NCI-H1930 (cell line): ENCODE measurements around the gene CACNA1C.

Experiments used
- DNase-seq, 2 experiments: peaks; one replicate each; lab custom pipeline; 2025; lab: John Stamatoyannopoulos, UW

Gene CACNA1C

DNA sequence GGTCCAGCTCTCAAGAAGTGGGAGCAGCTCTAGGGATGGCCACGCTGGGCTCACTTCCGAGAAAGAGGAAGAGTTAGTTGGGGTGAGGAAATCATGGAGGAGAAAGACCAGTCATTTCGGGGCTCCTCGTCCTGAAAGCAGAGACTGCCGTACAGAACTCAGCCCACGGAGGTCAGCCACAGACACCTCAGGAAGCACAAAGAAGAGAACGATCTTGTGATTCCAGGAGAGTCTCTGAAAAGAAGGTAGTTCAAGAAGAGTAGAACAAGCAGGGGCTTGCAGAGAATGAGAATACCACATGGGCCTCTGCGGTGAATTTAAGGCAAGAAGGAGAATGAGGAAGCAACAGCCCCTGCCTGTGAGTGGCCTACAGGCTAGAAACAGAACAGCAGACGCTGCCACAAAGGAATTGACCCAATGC lies 311.9 kb downstream of the CACNA1C start:
- DNase-seq = no peak

DNA sequence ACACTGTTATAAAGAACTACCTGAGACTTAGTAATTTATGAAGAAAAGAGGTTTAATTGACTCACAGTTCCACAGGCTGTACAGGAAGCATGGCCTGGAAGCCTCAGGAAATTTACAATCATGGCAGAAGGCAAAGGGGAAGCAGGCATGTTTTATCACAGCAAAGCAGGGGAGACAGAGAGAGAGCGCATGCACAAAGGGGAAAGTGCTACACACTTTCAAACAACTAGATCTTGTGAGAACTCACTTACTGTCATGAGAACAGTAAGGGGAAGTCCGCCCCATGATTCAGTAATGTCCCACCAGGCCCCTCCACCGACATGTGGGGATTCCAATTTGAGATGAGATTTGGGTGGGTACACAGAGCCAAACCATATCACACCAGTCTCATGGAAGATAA lies 313.9 kb downstream of the CACNA1C start:
- DNase-seq = no peak

DNA sequence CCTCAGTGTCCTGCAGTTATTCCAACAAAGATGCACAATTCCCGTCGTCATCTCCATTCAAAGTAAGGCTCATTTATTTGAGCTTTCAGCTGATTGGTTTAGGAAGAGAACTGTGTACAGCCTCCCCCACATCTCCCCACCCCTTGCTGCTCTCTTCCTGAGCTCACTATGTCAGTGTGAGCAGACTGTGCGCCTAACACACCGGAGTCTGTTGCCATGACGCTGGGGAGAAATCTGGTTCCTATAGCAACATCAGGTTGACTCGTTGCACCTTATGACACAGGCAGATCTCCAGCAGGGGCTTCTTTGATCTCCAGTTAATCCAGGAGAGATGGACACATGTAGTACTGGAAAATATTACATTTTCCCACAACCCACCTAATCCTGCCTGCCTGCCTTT lies 319.4 kb downstream of the CACNA1C start:
- no peak for DNase-seq

DNA sequence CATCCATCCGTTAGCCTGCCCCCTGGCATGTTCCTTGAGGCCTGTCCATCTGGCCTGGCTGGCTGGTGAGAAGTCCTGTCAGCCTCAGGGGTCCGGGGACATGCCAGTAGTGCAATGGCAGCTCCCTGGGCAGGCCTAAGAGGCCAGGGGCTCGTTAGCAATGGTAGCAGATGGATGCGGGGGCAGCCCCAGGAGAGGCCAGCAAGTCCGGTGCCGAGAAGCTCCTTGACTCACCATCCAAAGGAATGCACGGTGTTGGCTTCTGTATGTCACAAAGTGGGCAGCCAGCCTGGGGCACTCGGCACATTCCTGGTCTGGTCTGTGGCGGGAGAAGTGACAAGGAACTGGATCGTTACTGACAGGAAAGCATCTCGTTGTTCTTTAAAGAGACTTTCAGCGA lies 319.9 kb downstream of the CACNA1C start:
- DNase-seq = no peak

DNA sequence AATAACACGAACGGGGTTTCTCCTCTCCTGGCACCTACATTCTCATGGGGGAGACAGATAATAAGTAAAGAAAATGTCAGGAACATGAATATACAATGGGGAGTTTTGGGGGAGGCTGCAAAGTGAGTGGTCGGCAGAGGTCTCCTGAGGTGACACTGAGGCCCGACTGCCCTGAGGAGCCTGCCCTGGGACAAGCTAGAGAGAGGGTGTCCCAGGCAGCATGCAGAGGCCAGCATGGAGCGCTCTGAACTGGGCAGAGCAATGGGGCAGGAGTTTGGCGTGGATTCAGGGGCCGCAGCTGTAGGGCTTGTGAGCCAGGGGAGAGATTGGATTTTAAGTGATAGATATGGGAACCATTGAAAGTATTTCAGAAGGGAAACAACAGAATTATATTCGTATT lies 320.5 kb downstream of the CACNA1C start:
- DNase-seq = no peak

GRCh38 chr12:2374092-2374906 lies 321.5 kb downstream of the CACNA1C start:
- no peak for DNase-seq

- DNase-seq = no peak
These were observed 323.1 kb downstream of the CACNA1C start for GRCh38 chr12:2375871-2376270.

DNA sequence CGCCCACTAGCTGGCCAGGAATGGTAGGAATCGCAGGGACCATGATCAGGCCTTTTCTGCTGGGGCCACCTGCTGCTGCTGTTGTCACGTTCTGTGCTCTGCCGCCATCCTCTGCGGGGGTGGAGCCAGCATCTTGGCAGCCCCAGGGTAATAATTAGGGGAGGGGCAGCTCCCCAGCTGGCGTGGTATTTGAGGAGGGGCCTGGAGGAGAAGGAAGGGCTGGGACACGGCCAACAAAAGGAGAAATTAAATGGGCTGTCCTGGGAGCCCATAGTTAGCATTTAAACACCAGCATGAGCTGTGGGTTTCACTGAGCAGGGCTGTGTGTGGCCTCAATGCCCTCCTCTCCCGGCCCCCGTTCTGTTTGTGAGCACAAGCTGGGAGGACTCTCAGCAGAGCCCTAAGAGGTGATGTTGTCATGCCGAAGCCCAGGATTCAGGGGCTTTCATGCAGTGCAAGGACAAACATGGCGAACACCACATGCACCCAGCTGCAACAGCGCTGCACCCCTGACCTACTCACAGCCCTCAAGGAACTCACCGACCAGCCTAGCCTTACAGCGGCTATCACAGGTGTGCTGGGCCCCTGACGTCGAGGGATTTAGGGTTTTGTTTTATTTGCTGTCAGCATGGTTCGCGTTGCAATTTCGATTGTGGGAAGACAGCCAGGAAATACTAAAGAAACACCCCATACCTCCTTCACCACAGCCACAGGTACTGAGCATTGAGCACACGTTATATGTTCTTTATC lies 324.3 kb downstream of the CACNA1C start:
- no peak for DNase-seq

DNA sequence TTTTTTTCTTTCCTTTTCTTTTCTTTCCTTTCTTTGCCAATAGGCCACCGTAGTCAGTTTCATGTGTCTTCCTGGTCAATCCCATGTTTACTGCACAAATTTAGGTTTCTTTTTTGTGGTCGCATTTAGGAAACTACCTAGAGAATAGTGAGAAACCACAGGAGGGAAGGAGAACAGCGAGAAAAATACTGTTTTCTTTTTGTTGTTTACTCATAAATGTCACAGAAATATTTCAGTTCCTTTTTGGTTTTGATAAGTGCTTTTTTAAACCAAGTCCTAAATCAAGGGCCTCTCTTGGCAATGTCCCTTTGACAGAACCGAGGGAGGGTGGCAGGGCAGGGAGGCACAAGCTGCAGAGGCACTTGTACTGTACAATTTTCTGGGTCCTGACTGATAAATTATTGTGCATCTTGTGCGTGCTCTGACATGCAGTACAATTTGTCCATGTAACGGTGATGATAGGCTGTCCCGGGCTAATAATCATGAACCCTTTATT lies 326.1 kb downstream of the CACNA1C start:
- no peak for DNase-seq

DNA sequence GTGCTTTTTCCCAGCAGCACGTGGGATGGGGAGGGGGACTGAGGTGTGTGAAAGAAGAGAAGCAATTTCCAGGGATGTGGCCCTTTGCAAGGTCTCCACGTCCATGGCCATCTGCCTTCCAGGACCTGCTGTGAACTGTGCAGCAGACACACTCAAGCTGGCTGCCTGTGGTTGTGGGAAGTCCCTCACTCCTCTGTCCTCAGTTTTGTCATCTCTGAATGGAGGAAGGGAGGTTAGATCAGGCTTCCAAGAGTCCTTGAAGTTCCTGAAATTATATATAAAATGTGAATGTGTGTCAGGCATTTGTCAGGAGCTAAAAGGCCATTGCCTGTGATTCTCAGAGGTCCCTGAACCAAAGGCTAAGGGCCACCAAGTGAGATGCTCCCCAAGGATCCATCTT lies 328.2 kb downstream of the CACNA1C start:
- DNase-seq = no peak

- no peak for DNase-seq
These were observed 329.8 kb downstream of the CACNA1C start for GRCh38 chr12:2382370-2383155.

GRCh38 chr12:2383325-2384028 lies 330.7 kb downstream of the CACNA1C start:
- DNase-seq = no peak

DNA sequence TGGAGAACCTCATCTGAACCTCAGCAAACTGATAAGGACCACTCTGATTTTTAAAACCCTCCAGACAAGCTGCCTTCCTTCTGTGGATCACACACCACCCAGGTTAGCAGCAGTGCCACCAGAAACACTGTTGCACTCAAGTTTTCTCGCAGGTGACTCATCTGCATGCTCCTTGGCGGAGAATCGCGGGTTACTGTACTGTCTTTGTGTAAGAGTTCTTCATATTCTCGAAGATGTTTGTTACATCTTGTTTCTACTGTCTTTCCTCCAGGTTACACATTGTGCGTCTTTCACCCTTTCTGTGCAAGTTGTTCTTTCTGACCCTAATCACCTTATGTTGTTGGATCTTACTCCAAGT lies 331.2 kb downstream of the CACNA1C start:
- DNase-seq = no peak

DNA sequence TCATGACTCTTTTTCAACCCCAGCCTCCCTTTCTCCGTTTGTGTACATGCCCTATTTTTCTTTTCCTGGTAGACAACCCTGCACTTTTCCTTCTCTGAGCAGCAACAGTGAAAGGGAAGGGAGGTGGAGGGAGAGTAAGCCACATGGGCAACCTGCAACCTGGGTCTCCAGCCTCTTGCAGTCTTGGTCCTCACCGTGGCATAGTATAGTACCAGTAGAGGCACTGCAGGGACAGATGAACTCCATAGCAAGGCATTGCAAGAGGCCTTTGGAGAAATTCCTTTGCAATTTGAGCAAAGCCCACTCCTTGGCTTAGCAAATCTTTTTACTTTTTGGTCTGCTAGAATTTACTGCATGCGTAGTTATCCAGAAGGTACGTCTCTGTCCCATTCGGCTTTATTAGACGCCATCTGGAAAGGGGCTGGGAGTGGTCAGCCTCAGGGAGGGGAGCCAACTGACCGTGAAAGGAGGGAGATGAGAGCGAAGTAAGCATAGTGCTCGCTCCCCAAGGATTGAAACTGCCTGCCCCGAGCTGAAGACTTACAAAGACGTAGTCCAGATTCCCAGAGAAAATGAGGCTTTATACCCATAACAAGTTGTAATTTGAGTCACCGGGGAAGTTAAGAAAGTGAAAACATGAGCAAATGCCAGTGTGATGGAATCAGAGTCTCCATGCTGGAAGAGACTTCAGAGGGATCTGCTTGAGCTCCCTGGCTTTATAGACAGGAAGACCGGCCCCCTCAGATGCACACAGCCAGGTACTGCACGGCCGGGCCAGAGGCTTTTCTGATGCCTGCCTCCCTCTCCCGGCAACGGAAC lies 332.0 kb downstream of the CACNA1C start:
- DNase-seq = no peak

- DNase-seq = no peak
These were observed 332.7 kb downstream of the CACNA1C start for GRCh38 chr12:2385529-2385928.

DNA sequence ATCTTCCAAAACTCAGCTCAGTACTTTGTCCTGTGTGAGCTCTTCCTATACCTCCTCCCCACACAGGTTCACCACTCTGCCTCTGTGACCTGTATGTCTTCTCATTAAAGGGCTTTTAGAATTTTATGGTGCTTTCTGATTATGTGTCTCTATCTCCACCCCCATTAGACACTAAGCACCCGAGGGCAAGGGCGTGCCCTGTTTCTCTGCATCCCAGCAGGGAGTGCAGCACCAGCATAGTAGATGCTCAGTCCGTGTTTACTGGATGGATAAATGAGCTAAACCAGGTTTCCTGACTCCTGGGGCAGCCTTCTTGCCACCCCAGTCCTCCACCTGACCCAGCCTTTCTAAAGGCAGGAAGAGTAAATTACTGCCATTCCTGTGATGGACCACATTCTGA lies 333.8 kb downstream of the CACNA1C start:
- no peak for DNase-seq

DNA sequence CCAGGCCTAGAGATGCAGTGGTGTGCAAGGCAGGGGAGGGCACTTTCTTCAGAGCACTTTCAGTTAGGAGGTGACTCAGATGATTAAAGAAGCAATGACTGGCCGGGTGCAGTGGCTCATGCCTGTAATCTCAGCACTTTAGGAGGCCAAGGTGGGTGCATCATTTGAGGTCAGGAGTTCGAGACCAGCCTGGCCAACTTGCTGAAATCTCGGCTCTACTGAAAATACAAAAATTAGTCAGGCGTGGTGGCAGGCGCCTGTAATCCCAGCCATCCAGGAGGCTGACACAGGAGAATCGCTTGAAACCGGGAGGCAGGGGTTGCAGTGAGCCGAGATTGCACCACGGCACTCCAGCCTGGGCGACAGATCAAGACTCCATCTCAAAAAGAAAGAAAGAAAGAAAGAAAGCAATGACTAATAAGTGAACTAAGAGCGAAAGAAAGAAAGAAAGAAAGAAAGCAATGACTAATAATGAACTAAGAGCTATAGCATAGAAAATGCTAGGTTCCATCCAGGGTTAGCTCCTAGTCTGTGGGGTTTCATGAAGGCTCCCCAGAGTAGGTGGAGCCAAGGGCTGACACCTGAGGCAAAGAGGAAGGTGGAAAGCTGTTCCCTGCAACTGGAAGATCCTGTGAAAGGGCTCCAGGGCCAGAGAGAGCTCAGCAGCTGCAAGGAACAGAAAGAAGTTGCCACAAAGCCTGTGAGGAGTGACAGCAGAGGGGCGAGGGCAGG lies 334.5 kb downstream of the CACNA1C start:
- no peak for DNase-seq

GRCh38 chr12:2389079-2389790 lies 336.4 kb downstream of the CACNA1C start:
- DNase-seq = no peak

GRCh38 chr12:2390133-2390532 lies 337.3 kb downstream of the CACNA1C start:
- no peak for DNase-seq
